Measurements from ENCODE around the gene PIP5KL1.

- TF ChIP-seq CTCF (IDR thresholded peaks at IDR 0.05) = peak in 1 of 6 experiments; percentile 10
- TF ChIP-seq POLR2A (IDR thresholded peaks at IDR 0.05) = peak in 1 of 4 donors; percentile 29
- no peak for TF ChIP-seq EP300 (IDR thresholded peaks at IDR 0.05)
- TF ChIP-seq POLR2AphosphoS5 (IDR thresholded peaks at IDR 0.05) = no peak
These were observed 26.0 kb downstream of the PIP5KL1 start for GRCh38 chr9:127904561-127905003.
